Smooth muscle cell (in vitro differentiated cells): ENCODE measurements around the gene CCDC68. TPM values are rescaled to one million over a fixed set of nuclear protein-coding genes. Genes with fewer than 3 reads are reported as not detected.

ENCODE experiments used
- DNase-seq: peaks from one replicate; lab custom pipeline; 2025; ENCODE audit not compliant: unreplicated experiment; lab: John Stamatoyannopoulos, UW
- H2AFZ ChIP-seq: fragments of 200-600 bp; sonication (generic); 2 replicates; pipeline ENCODE4 v1.6.0; 2016; ENCODE audit warnings: antibody characterized with exemption, low read depth, mild to moderate bottlenecking
- H3F3A ChIP-seq: fragments of 200-600 bp; sonication (generic); 2 replicates; pipeline ENCODE4 v1.6.0; 2017; ENCODE audit warnings: antibody characterized with exemption, low read depth
- H3K27ac ChIP-seq: fragments of 200-600 bp; sonication (generic); 2 replicates; pipeline ENCODE4 v1.5.1; 2016; ENCODE audit warnings: low read depth, mild to moderate bottlenecking
- H3K27me3 ChIP-seq: fragments of 200-600 bp; sonication (generic); 2 replicates; pipeline ENCODE4 v1.6.1; 2016; ENCODE audit warnings: low read depth, mild to moderate bottlenecking
- H3K36me3 ChIP-seq: fragments of 200-600 bp; sonication (generic); 2 replicates; pipeline ENCODE4 v1.5.1; 2016; ENCODE audit warnings: low read depth
- H3K4me1 ChIP-seq: fragments of 200-600 bp; sonication (generic); 2 replicates; pipeline ENCODE4 v1.5.1; 2016; ENCODE audit warnings: low read depth
- H3K4me2 ChIP-seq: fragments of 200-600 bp; sonication (generic); 2 replicates; pipeline ENCODE4 v1.6.0; 2016; ENCODE audit warnings: mild to moderate bottlenecking
- H3K4me3 ChIP-seq: fragments of 200-600 bp; sonication (generic); 2 replicates; pipeline ENCODE4 v1.5.1; 2016; ENCODE audit warnings: mild to moderate bottlenecking
- H3K79me2 ChIP-seq: fragments of 200-600 bp; sonication (generic); 2 replicates; pipeline ENCODE4 v1.6.0; 2016; ENCODE audit warnings: low read depth, mild to moderate bottlenecking
- H3K9ac ChIP-seq: fragments of 200-600 bp; sonication (generic); 2 replicates; pipeline ENCODE4 v1.6.0; 2016; ENCODE audit warnings: low read depth
- H3K9me3 ChIP-seq: fragments of 200-600 bp; sonication (generic); replicated peaks from 2 replicates; pipeline ENCODE4 v1.5.1; 2016; ENCODE audit warnings: low read depth
- H4K20me1 ChIP-seq: fragments of 200-600 bp; sonication (generic); 2 replicates; pipeline ENCODE4 v1.6.0; 2016; ENCODE audit warnings: low read depth
- CTCF ChIP-seq: fragments of 200-600 bp; sonication (generic); IDR thresholded peaks from 2 replicates; pipeline ENCODE4 v1.5.1; 2017; ENCODE audit warnings: borderline replicate concordance, mild to moderate bottlenecking, antibody characterized with exemption; ENCODE audit not compliant: insufficient read depth, poor library complexity, severe bottlenecking
- WGBS: methylation state at CpG from one replicate; pipeline ENCODE4 v1.1.7; 2016; ENCODE audit warnings: low lambda C conversion rate; 5-methylcytosine and 5-hydroxymethylcytosine counted together
- polyA plus RNA-seq: library from polyadenylated mRNA; unstranded; fragments of >200 nt; fragmentation: Nextera tagmentation; extraction: Ambion mirVana; gene quantifications from 2 replicates; pipeline ENCODE4 v1.2.1, GENCODE V29; 2016
- total RNA-seq: library from RNA; depleted of rRNA; stranded (reverse); fragments of >200 nt; gene quantifications from 2 replicates; pipeline ENCODE4 v1.2.3, GENCODE V29; 2014

CCDC68 gene
- total and polyA plus RNA-seq, 2 experiments from 2014 or later, result 4.8 to 6.2 TPM

GRCh38 chr18:54946149-54946581 is 13.1 kb downstream of the CCDC68 start:
- Histone ChIP-seq H3K9ac (peak overlapping the region; percentile 46), H3K4me3 (peak overlapping the region; percentile 46), H3F3A (no peaks in the 10 kb centered on the region), H3K4me1 (no peaks in the 10 kb centered on the region), H2AFZ (peak overlapping the region; percentile 80), H3K27ac (peak overlapping the region; percentile 14), H3K4me2 (peak overlapping the region; percentile 81), H3K36me3 (no peaks in the 10 kb centered on the region), H4K20me1 (no peaks in the 10 kb centered on the region), H3K27me3 (no peaks in the 10 kb centered on the region), H3K9me3 (no peaks in the 10 kb centered on the region), H3K79me2 (no peaks in the 10 kb centered on the region)
- 42% methylated on average over 7 of the region's 7 CpGs for WGBS
- DNase-seq, result no peak
- no peak for TF ChIP-seq CTCF

- H3F3A ChIP-seq, result no peaks in the 10 kb centered on the region
- H3K27me3 ChIP-seq, result no peaks in the 10 kb centered on the region
- DNase-seq, result no peak
- peak overlapping the region; percentile 46 for H3K4me3 ChIP-seq
- no peak for TF ChIP-seq CTCF
- H3K4me2 ChIP-seq, result peak overlapping the region; percentile 81
- H2AFZ ChIP-seq, result peak overlapping the region; percentile 80
- no peaks in the 10 kb centered on the region for H3K4me1 ChIP-seq
- no peaks in the 10 kb centered on the region for H4K20me1 ChIP-seq
- H3K27ac ChIP-seq, result no peak overlapping the region
- peak overlapping the region; percentile 46 for H3K9ac ChIP-seq
- H3K79me2 ChIP-seq, result no peaks in the 10 kb centered on the region
- H3K36me3 ChIP-seq, result no peaks in the 10 kb centered on the region
- WGBS, result 84% methylated on average over 4 of the region's 4 CpGs
- H3K9me3 ChIP-seq, result no peaks in the 10 kb centered on the region
Measured at GRCh38 chr18:54945576-54946125, 13.6 kb downstream of the CCDC68 start.

GRCh38 chr18:54942569-54942968 is 16.7 kb downstream of the CCDC68 start:
- H3K4me3 ChIP-seq, result no peak overlapping the region
- no peaks in the 10 kb centered on the region for H3K36me3 ChIP-seq
- H3K27ac ChIP-seq, result no peak overlapping the region
- H4K20me1 ChIP-seq, result no peaks in the 10 kb centered on the region
- WGBS, result 70% methylated on average over 3 of the region's 3 CpGs
- no peaks in the 10 kb centered on the region for H3K4me1 ChIP-seq
- no peak for TF ChIP-seq CTCF
- no peak overlapping the region for H3K9ac ChIP-seq
- no peaks in the 10 kb centered on the region for H3K9me3 ChIP-seq
- no peaks in the 10 kb centered on the region for H3K27me3 ChIP-seq
- H3K4me2 ChIP-seq, result no peak overlapping the region
- H3K79me2 ChIP-seq, result no peaks in the 10 kb centered on the region
- no peak for DNase-seq
- H3F3A ChIP-seq, result no peaks in the 10 kb centered on the region
- H2AFZ ChIP-seq, result no peak overlapping the region

GRCh38 chr18:54942144-54942543 is 17.1 kb downstream of the CCDC68 start:
- Histone ChIP-seq H3K36me3 (no peaks in the 10 kb centered on the region), H3K4me1 (no peaks in the 10 kb centered on the region), H4K20me1 (no peaks in the 10 kb centered on the region), H3K27ac (no peak overlapping the region), H2AFZ (no peak overlapping the region), H3K4me3 (no peak overlapping the region), H3K27me3 (no peaks in the 10 kb centered on the region), H3K79me2 (no peaks in the 10 kb centered on the region), H3K4me2 (no peak overlapping the region), H3K9me3 (no peaks in the 10 kb centered on the region), H3K9ac (no peak overlapping the region), H3F3A (no peaks in the 10 kb centered on the region)
- 79% methylated on average over 4 of the region's 4 CpGs for WGBS
- DNase-seq, result no peak
- no peak for TF ChIP-seq CTCF
